ENCODE data around the gene PHYKPL. TPM values are rescaled to one million over a fixed set of nuclear protein-coding genes. Genes with fewer than 3 reads are reported as not detected.

PHYKPL gene
- total RNA-seq, 1 experiment from 2014 or later, result 43.2 TPM

GRCh38 chr5:178177569-178177968, 55.0 kb downstream of the PHYKPL start:
- DNase-seq (ENCODE audit: low read depth, low spot score), result no peak
- in situ Hi-C loops (cut with HindIII; ENCODE audit: low pct_unique_long_range_greater_than_20kb, low sequenced_read_pairs) (no loop called here), intact Hi-C loops (cut with micrococcal nuclease; ENCODE audit: unreplicated experiment) (no loop called here)
- no peak for ATAC-seq
- ChIA-PET POLR2A (no interaction called here), CTCF (no interaction called here)
- H3K27ac ChIP-seq (ENCODE audit: low read length), result no peak overlapping the region
- H3K4me1 ChIP-seq (ENCODE audit: control insufficient read depth, insufficient read depth, low read length), result no peaks in the 10 kb centered on the region
- TF ChIP-seq POLR2AphosphoS5 (IDR thresholded peaks at IDR 0.05; ENCODE audit: low read depth, low read length), result no peak
- BruUV-seq (replicated peaks), result no TSS peak
- H3K9me3 ChIP-seq (ENCODE audit: control insufficient read depth, insufficient read depth, low read depth, low read length), result no peaks in the 10 kb centered on the region
- H3K36me3 ChIP-seq (ENCODE audit: control insufficient read depth, insufficient read depth, low read length), result no peaks in the 10 kb centered on the region
- H3K4me3 ChIP-seq (ENCODE audit: low read depth in 2 of 2, low read length in 2 of 2), result no peak overlapping the region
- H3K27me3 ChIP-seq (ENCODE audit: control insufficient read depth, insufficient read depth, low read length), result no peaks in the 10 kb centered on the region

- DNase-seq (ENCODE audit: low read depth, low spot score) (no peak), ATAC-seq (no peak)
- no peak for TF ChIP-seq TCF7L2 (IDR thresholded peaks at IDR 0.05; ENCODE audit: low read depth, low read length)
- TF ChIP-seq CTCF (IDR thresholded peaks at IDR 0.05), result no peak
- TF ChIP-seq REST (IDR thresholded peaks at IDR 0.05; ENCODE audit: insufficient read depth in 1 of 2, low read depth in 2 of 2, low read length in 1 of 2), result no peak
- TF ChIP-seq SIN3A (IDR thresholded peaks at IDR 0.05; ENCODE audit: borderline replicate concordance, insufficient read depth, low read depth, low read length), result no peak
- TF ChIP-seq POLR2AphosphoS5 (IDR thresholded peaks at IDR 0.05; ENCODE audit: low read depth, low read length), result no peak
- intact Hi-C loops (cut with micrococcal nuclease; ENCODE audit: unreplicated experiment) (no loop called here), in situ Hi-C loops (cut with HindIII; ENCODE audit: low pct_unique_long_range_greater_than_20kb, low sequenced_read_pairs) (no loop called here)
- no peak overlapping the region for H3K4me3 ChIP-seq (ENCODE audit: low read depth in 2 of 2, low read length in 2 of 2)
- CTCF ChIA-PET, result no interaction called here
- POLR2A ChIA-PET, result no interaction called here
- no peaks in the 10 kb centered on the region for H3K36me3 ChIP-seq (ENCODE audit: control insufficient read depth, insufficient read depth, low read length)
- no peak overlapping the region for H3K27ac ChIP-seq (ENCODE audit: low read length)
- H3K9me3 ChIP-seq (ENCODE audit: control insufficient read depth, insufficient read depth, low read depth, low read length), result no peaks in the 10 kb centered on the region
- no peaks in the 10 kb centered on the region for H3K4me1 ChIP-seq (ENCODE audit: control insufficient read depth, insufficient read depth, low read length)
- no TSS peak for BruUV-seq (replicated peaks)
- H3K27me3 ChIP-seq (ENCODE audit: control insufficient read depth, insufficient read depth, low read length), result no peaks in the 10 kb centered on the region
Measured at GRCh38 chr5:178176791-178177190, 55.8 kb downstream of the PHYKPL start.

GRCh38 chr5:178174456-178174855, 58.1 kb downstream of the PHYKPL start:
- no peaks in the 10 kb centered on the region for H3K27me3 ChIP-seq (ENCODE audit: control insufficient read depth, insufficient read depth, low read length)
- no TSS peak for BruUV-seq (replicated peaks)
- no peak for DNase-seq (ENCODE audit: low read depth, low spot score)
- no peaks in the 10 kb centered on the region for H3K4me1 ChIP-seq (ENCODE audit: control insufficient read depth, insufficient read depth, low read length)
- intact Hi-C loops (cut with micrococcal nuclease; ENCODE audit: unreplicated experiment) (no loop called here), in situ Hi-C loops (cut with HindIII; ENCODE audit: low pct_unique_long_range_greater_than_20kb, low sequenced_read_pairs) (no loop called here)
- no peak overlapping the region for H3K27ac ChIP-seq (ENCODE audit: low read length)
- H3K4me3 ChIP-seq (ENCODE audit: low read depth in 2 of 2, low read length in 2 of 2), result no peak overlapping the region
- ChIA-PET CTCF (no interaction called here), POLR2A (no interaction called here)
- TF ChIP-seq TCF7L2 (IDR thresholded peaks at IDR 0.05; ENCODE audit: low read depth, low read length) (no peak), POLR2AphosphoS5 (IDR thresholded peaks at IDR 0.05; ENCODE audit: low read depth, low read length) (no peak), SIN3A (IDR thresholded peaks at IDR 0.05; ENCODE audit: borderline replicate concordance, insufficient read depth, low read depth, low read length) (no peak), CTCF (IDR thresholded peaks at IDR 0.05) (no peak), REST (IDR thresholded peaks at IDR 0.05; ENCODE audit: insufficient read depth in 1 of 2, low read depth in 2 of 2, low read length in 1 of 2) (no peak)
- no peaks in the 10 kb centered on the region for H3K36me3 ChIP-seq (ENCODE audit: control insufficient read depth, insufficient read depth, low read length)
- no peak for ATAC-seq
- no peaks in the 10 kb centered on the region for H3K9me3 ChIP-seq (ENCODE audit: control insufficient read depth, insufficient read depth, low read depth, low read length)
